WTC11 (cell line): ENCODE data around the gene RAB22A. TPM values are rescaled to one million over a fixed set of nuclear protein-coding genes. Genes with fewer than 3 reads are reported as not detected.
A peak's percentile ranks its signal among the peaks of the same experiment; 100 is the strongest.

Experiments used
- ATAC-seq: fragments of 200-7000 bp; cut with Tn5 transposase; 2 replicates; pipeline ENCODE4 v1.10.0; 2021; ENCODE audit warnings: mild to moderate bottlenecking, moderate library complexity
- CTCF ChIA-PET: fragments of 300-600 bp; sonication (Branson Sonifier 250); formaldehyde crosslinking; loops from one replicate; lab custom pipeline; 2021; ENCODE audit warnings: antibody characterized with exemption; lab: Charles Lee
- POLR2A ChIA-PET: fragments of 350-600 bp; sonication (Branson Sonifier 250); formaldehyde crosslinking; loops from one replicate; lab custom pipeline; 2021; ENCODE audit warnings: antibody characterized with exemption; lab: Charles Lee
- DNase-seq: peaks from one replicate; pipeline ENCODE4 v3.0.0; 2021; ENCODE audit warnings: low spot score
- H3K27ac Mint-ChIP-seq: 2 replicates; pipeline ENCODE4 v1.8.0; 2021; ENCODE audit warnings: mixed read lengths
- H3K27me3 Mint-ChIP-seq: 2 replicates; pipeline ENCODE4 v1.8.0; 2021; ENCODE audit warnings: low read depth, mild to moderate bottlenecking, moderate library complexity, mixed read lengths
- H3K36me3 Mint-ChIP-seq: 2 replicates; pipeline ENCODE4 v1.8.0; 2021; ENCODE audit warnings: mixed read lengths
- H3K4me1 Mint-ChIP-seq: 2 replicates; pipeline ENCODE4 v1.8.0; 2022; ENCODE audit warnings: mixed read lengths
- H3K4me3 Mint-ChIP-seq: 2 replicates; pipeline ENCODE4 v1.8.0; 2021; ENCODE audit warnings: mild to moderate bottlenecking, moderate library complexity, mixed read lengths
- H3K9me3 Mint-ChIP-seq: 2 replicates; pipeline ENCODE4 v1.8.0; 2021; ENCODE audit warnings: mixed read lengths
- ATF3 ChIP-seq: sonication (generic); formaldehyde crosslinking; conservative IDR thresholded peaks from 2 replicates; pipeline ENCODE4 v1.8.1; 2022; ENCODE audit warnings: mild to moderate bottlenecking, missing genetic modification reagents
- CBFB ChIP-seq: sonication (generic); formaldehyde crosslinking; IDR thresholded peaks from 2 replicates; pipeline ENCODE4 v1.8.1; 2022; ENCODE audit warnings: mild to moderate bottlenecking, low read depth, missing genetic modification reagents
- E2F5 ChIP-seq: sonication (generic); formaldehyde crosslinking; IDR thresholded peaks from 2 replicates; pipeline ENCODE4 v1.8.1; 2022; ENCODE audit warnings: mild to moderate bottlenecking, moderate library complexity, missing genetic modification reagents
- FOXP1 ChIP-seq: sonication (generic); formaldehyde crosslinking; IDR thresholded peaks from 2 replicates; pipeline ENCODE4 v1.8.0; 2022; ENCODE audit warnings: missing genetic modification reagents, mild to moderate bottlenecking, moderate library complexity, borderline replicate concordance
- GRHL2 ChIP-seq: fragments of 250-450 bp; sonication (Bioruptor Pico); IDR thresholded peaks from 2 replicates; pipeline ENCODE4 v1.8.0; 2022; ENCODE audit warnings: mild to moderate bottlenecking, moderate library complexity; ENCODE audit not compliant: insufficient replicate concordance, severe bottlenecking
- JAZF1 ChIP-seq: fragments of 250-450 bp; sonication (Bioruptor Pico); IDR thresholded peaks from 2 replicates; pipeline ENCODE4 v1.9.0; 2021; ENCODE audit warnings: moderate library complexity, mild to moderate bottlenecking, inconsistent platforms
- MAX ChIP-seq: sonication (generic); formaldehyde crosslinking; IDR thresholded peaks from 2 replicates; pipeline ENCODE4 v1.8.0; 2022; ENCODE audit warnings: mild to moderate bottlenecking, missing genetic modification reagents
- MLX ChIP-seq: sonication (generic); formaldehyde crosslinking; IDR thresholded peaks from 2 replicates; pipeline ENCODE4 v1.8.1; 2023; ENCODE audit warnings: mild to moderate bottlenecking, missing genetic modification reagents, moderate library complexity
- MXD4 ChIP-seq: fragments of 250-450 bp; sonication (Bioruptor Pico); IDR thresholded peaks from 2 replicates; pipeline ENCODE4 v1.8.0; 2021; ENCODE audit warnings: mild to moderate bottlenecking, moderate library complexity, borderline replicate concordance
- NFYB ChIP-seq: sonication (generic); formaldehyde crosslinking; conservative IDR thresholded peaks from 2 replicates; pipeline ENCODE4 v1.8.0; 2022; ENCODE audit warnings: low read depth, missing genetic modification reagents
- NR2C2 ChIP-seq: sonication (generic); formaldehyde crosslinking; IDR thresholded peaks from 2 replicates; pipeline ENCODE4 v1.8.0; 2022; ENCODE audit warnings: mild to moderate bottlenecking, missing genetic modification reagents
- PRDM15 ChIP-seq: sonication (generic); formaldehyde crosslinking; IDR thresholded peaks from 2 replicates; pipeline ENCODE4 v1.8.0; 2022; ENCODE audit warnings: missing genetic modification reagents
- PREB ChIP-seq: sonication (generic); formaldehyde crosslinking; IDR thresholded peaks from 2 replicates; pipeline ENCODE4 v1.8.1; 2022; ENCODE audit warnings: mild to moderate bottlenecking, missing genetic modification reagents, moderate library complexity, borderline replicate concordance
- TEAD1 ChIP-seq: sonication (generic); formaldehyde crosslinking; IDR thresholded peaks from 2 replicates; pipeline ENCODE4 v1.8.0; 2022; ENCODE audit warnings: mild to moderate bottlenecking, missing genetic modification reagents
- ZBTB43 ChIP-seq: sonication (generic); formaldehyde crosslinking; IDR thresholded peaks from 2 replicates; pipeline ENCODE4 v1.8.1; 2023; ENCODE audit warnings: mild to moderate bottlenecking, missing genetic modification reagents
- ZMAT4 ChIP-seq: fragments of 250-450 bp; sonication (Bioruptor Pico); IDR thresholded peaks from 2 replicates; pipeline ENCODE4 v1.9.0; 2021; ENCODE audit warnings: mild to moderate bottlenecking
- ZNF317 ChIP-seq: sonication (generic); formaldehyde crosslinking; IDR thresholded peaks from 2 replicates; pipeline ENCODE4 v1.8.1; 2023; ENCODE audit warnings: low read depth, mild to moderate bottlenecking, moderate library complexity, missing genetic modification reagents, borderline replicate concordance
- ZNF416 ChIP-seq: fragments of 250-450 bp; sonication (Bioruptor Pico); IDR thresholded peaks from 2 replicates; pipeline ENCODE4 v1.9.0; 2021; ENCODE audit warnings: mild to moderate bottlenecking, inconsistent platforms
- ZNF671 ChIP-seq: fragments of 250-450 bp; sonication (Bioruptor Pico); IDR thresholded peaks from 2 replicates; pipeline ENCODE4 v1.8.0; 2021; ENCODE audit warnings: mild to moderate bottlenecking
- ZSCAN18 ChIP-seq: fragments of 250-450 bp; sonication (Bioruptor Pico); IDR thresholded peaks from 2 replicates; pipeline ENCODE4 v2.1.2; 2022; ENCODE audit warnings: mild to moderate bottlenecking, moderate library complexity
- total RNA-seq: library from RNA; stranded (reverse); gene quantifications from 3 replicates; pipeline ENCODE4 v1.2.3, GENCODE V29; 2021

RAB22A gene
- total RNA-seq, 1 experiment from 2014 or later = 6.0 TPM

GRCh38 chr20:58340853-58341252 lies 31.3 kb downstream of the RAB22A start:
- TF ChIP-seq ZNF317 = no peak
- no peak for TF ChIP-seq ZSCAN18
- no peak for TF ChIP-seq GRHL2 (CRISPR knock-in tag)
- no peak for TF ChIP-seq E2F5 (CRISPR knock-in tag)
- TF ChIP-seq CBFB (CRISPR knock-in tag) = no peak
- no peak for TF ChIP-seq MLX (CRISPR knock-in tag)
- TF ChIP-seq NR2C2 (CRISPR knock-in tag) = no peak
- TF ChIP-seq NFYB (CRISPR knock-in tag) = no peak
- TF ChIP-seq FOXP1 = no peak
- TF ChIP-seq ZNF671 (CRISPR knock-in tag) = no peak
- TF ChIP-seq MXD4 (CRISPR knock-in tag) = no peak
- TF ChIP-seq PRDM15 (CRISPR knock-in tag) = no peak
- POLR2A ChIA-PET = no interaction called here
- Mint-ChIP-seq H3K36me3 (peaks cover 17% of the 10 kb centered on the region), H3K27me3 (no peaks in the 10 kb centered on the region), H3K27ac (peak overlapping the region; percentile 14; the same call in 1 of the 2 replicates), H3K9me3 (peaks cover 13% of the 10 kb centered on the region), H3K4me1 (peaks cover 28% of the 10 kb centered on the region), H3K4me3 (no peak overlapping the region)
- ATAC-seq = no peak
- CTCF ChIA-PET = no interaction called here
- DNase-seq = no peak

- H3K36me3 Mint-ChIP-seq = peaks cover 28% of the 10 kb centered on the region
- peaks cover 28% of the 10 kb centered on the region for H3K4me1 Mint-ChIP-seq
- H3K27me3 Mint-ChIP-seq = no peaks in the 10 kb centered on the region
- peaks cover 17% of the 10 kb centered on the region for H3K9me3 Mint-ChIP-seq
- no peak overlapping the region for H3K4me3 Mint-ChIP-seq
- ChIA-PET POLR2A (no interaction called here), CTCF (interaction anchor here (1.5 to 2.0 kb wide), 2 partner anchors 17 to 139 kb away, joined by 3 to 11 read pairs; no protein-coding TSS in a partner anchor)
- H3K27ac Mint-ChIP-seq = no peak overlapping the region
- DNase-seq = no peak
- ATAC-seq = no peak
- no peak for TF ChIP-seq MAX (CRISPR knock-in tag)
- TF ChIP-seq PREB (CRISPR knock-in tag) = no peak
- no peak for TF ChIP-seq MXD4 (CRISPR knock-in tag)
- TF ChIP-seq ATF3 (CRISPR knock-in tag) = no peak
- no peak for TF ChIP-seq ZBTB43 (CRISPR knock-in tag)
- TF ChIP-seq JAZF1 = no peak
- TF ChIP-seq ZMAT4 (CRISPR knock-in tag) = no peak
- TF ChIP-seq GRHL2 (CRISPR knock-in tag) = no peak
- no peak for TF ChIP-seq ZNF317
- no peak for TF ChIP-seq TEAD1 (CRISPR knock-in tag)
- no peak for TF ChIP-seq ZNF416 (CRISPR knock-in tag)
Measured at GRCh38 chr20:58342104-58342945, 32.8 kb downstream of the RAB22A start.
